Karpas-422 (cell line): ENCODE results near the gene SLFN13. TPM values are rescaled to one million over a fixed set of nuclear protein-coding genes. Genes with fewer than 3 reads are reported as not detected.
"Not testable (repeated sequence)": the region's sequence is repeated elsewhere in the genome, so short reads cannot be mapped to it uniquely, and the experiment has no call there.

Experiments
- DNase-seq: peaks from one replicate; pipeline ENCODE4 v3.0.0-alpha.2; 2015
- H2AFZ ChIP-seq: fragments of 200-600 bp; sonication (generic); 2 replicates; pipeline ENCODE4 v1.6.1; 2014; ENCODE audit warnings: antibody characterized with exemption, low read length, mixed read lengths
- H3K27ac ChIP-seq: fragments of 200-600 bp; sonication (generic); 2 replicates; pipeline ENCODE4 v1.5.1; 2014; ENCODE audit warnings: mild to moderate bottlenecking, low read length, moderate library complexity
- H3K27me3 ChIP-seq: fragments of 200-600 bp; sonication (generic); 2 replicates; pipeline ENCODE4 v1.6.1; 2014; ENCODE audit warnings: low read length, mixed read lengths
- H3K36me3 ChIP-seq: fragments of 200-600 bp; sonication (generic); 2 replicates; pipeline ENCODE4 v1.6.1; 2014; ENCODE audit warnings: low read length, mixed read lengths; ENCODE audit not compliant: insufficient read depth
- H3K4me1 ChIP-seq: fragments of 200-600 bp; sonication (generic); 2 replicates; pipeline ENCODE4 v1.6.1; 2014; ENCODE audit warnings: mild to moderate bottlenecking, low read length, mixed read lengths
- H3K4me2 ChIP-seq: fragments of 200-600 bp; sonication (generic); 2 replicates; pipeline ENCODE4 v1.6.1; 2014; ENCODE audit warnings: low read length, low read depth, mild to moderate bottlenecking; ENCODE audit not compliant: poor library complexity, severe bottlenecking
- H3K4me3 ChIP-seq: fragments of 200-600 bp; sonication (generic); 2 replicates; pipeline ENCODE4 v1.5.1; 2014; ENCODE audit warnings: mild to moderate bottlenecking, antibody characterized with exemption, low read length, mixed read lengths
- H3K79me2 ChIP-seq: fragments of 200-600 bp; sonication (generic); 2 replicates; pipeline ENCODE4 v1.6.1; 2014; ENCODE audit warnings: mild to moderate bottlenecking, low read length, mixed read lengths
- H3K9ac ChIP-seq: fragments of 200-600 bp; sonication (generic); 2 replicates; pipeline ENCODE4 v1.6.0; 2014; ENCODE audit warnings: low read length
- H3K9me2 ChIP-seq: fragments of 200-600 bp; sonication (generic), shearing (Covaris generic); replicated peaks from 2 replicates; pipeline ENCODE4 v1.6.0; 2014; ENCODE audit warnings: mild to moderate bottlenecking, low read length, moderate library complexity; ENCODE audit not compliant: insufficient read depth
- H3K9me3 ChIP-seq: fragments of 300-700, 200-600 bp; sonication (generic); 2 replicates; pipeline ENCODE4 v1.6.1; 2014; ENCODE audit warnings: low read length, mixed read lengths
- H4K20me1 ChIP-seq: fragments of 200-600 bp; sonication (generic); 2 replicates; pipeline ENCODE4 v1.6.1; 2014; ENCODE audit warnings: mild to moderate bottlenecking, antibody characterized with exemption, low read length, low read depth; ENCODE audit not compliant: insufficient read depth
- total RNA-seq: library from RNA; depleted of rRNA; stranded (reverse); fragments of >200 nt; shearing (Covaris generic); gene quantifications from 2 replicates; pipeline ENCODE4 v1.2.3, GENCODE V29; 2014; ENCODE audit warnings: low replicate concordance

The SLFN13 gene
- total RNA-seq, 1 experiment from 2014 or later: 0.30 TPM

- no peaks in the 10 kb centered on the region for H3K9me3 ChIP-seq
- no peaks in the 10 kb centered on the region for H4K20me1 ChIP-seq
- DNase-seq: no peak
- H3K4me3 ChIP-seq: no peak overlapping the region
- no peaks in the 10 kb centered on the region for H3K27me3 ChIP-seq
- H3K4me2 ChIP-seq: no peak overlapping the region
- no peaks in the 10 kb centered on the region for H3K9me2 ChIP-seq
- no peak overlapping the region for H2AFZ ChIP-seq
- H3K79me2 ChIP-seq: no peaks in the 10 kb centered on the region
- no peaks in the 10 kb centered on the region for H3K36me3 ChIP-seq
- H3K27ac ChIP-seq: no peak overlapping the region
- no peaks in the 10 kb centered on the region for H3K4me1 ChIP-seq
- H3K9ac ChIP-seq: no peak overlapping the region
Observed at GRCh38 chr17:35423761-35424160, 24.8 kb downstream of the SLFN13 start.

- not testable (repeated sequence) for H3K4me1 ChIP-seq, H3K36me3 ChIP-seq, H3K4me2 ChIP-seq, H2AFZ ChIP-seq, H4K20me1 ChIP-seq, H3K4me3 ChIP-seq, H3K9ac ChIP-seq, DNase-seq, H3K27me3 ChIP-seq, H3K9me2 ChIP-seq, H3K9me3 ChIP-seq, H3K79me2 ChIP-seq, H3K27ac ChIP-seq
Observed at GRCh38 chr17:35421069-35421468, 27.5 kb downstream of the SLFN13 start.

GRCh38 chr17:35416659-35417058 lies 31.9 kb downstream of the SLFN13 start:
- Histone ChIP-seq H3K9ac (no peak overlapping the region), H3K9me3 (no peaks in the 10 kb centered on the region), H3K4me3 (no peak overlapping the region), H2AFZ (no peak overlapping the region), H4K20me1 (no peaks in the 10 kb centered on the region), H3K27me3 (no peaks in the 10 kb centered on the region), H3K36me3 (no peaks in the 10 kb centered on the region), H3K4me1 (no peaks in the 10 kb centered on the region), H3K79me2 (no peaks in the 10 kb centered on the region), H3K4me2 (no peak overlapping the region), H3K9me2 (no peaks in the 10 kb centered on the region), H3K27ac (no peak overlapping the region)
- DNase-seq: no peak

- H3K9me3 ChIP-seq, H3K36me3 ChIP-seq, H4K20me1 ChIP-seq: not testable (repeated sequence)
Observed at GRCh38 chr17:35414707-35415106, 33.9 kb downstream of the SLFN13 start.

GRCh38 chr17:35414247-35414646 lies 34.3 kb downstream of the SLFN13 start:
- Histone ChIP-seq H3K9ac (no peak overlapping the region), H3K36me3 (no peaks in the 10 kb centered on the region), H3K9me3 (no peaks in the 10 kb centered on the region), H3K27me3 (no peaks in the 10 kb centered on the region), H3K4me2 (no peak overlapping the region), H3K4me1 (no peaks in the 10 kb centered on the region), H3K79me2 (no peaks in the 10 kb centered on the region), H4K20me1 (no peaks in the 10 kb centered on the region), H2AFZ (no peak overlapping the region), H3K9me2 (no peaks in the 10 kb centered on the region), H3K27ac (no peak overlapping the region), H3K4me3 (no peak overlapping the region)
- DNase-seq: no peak

More at GRCh38 chr17:35414707-35415106, 33.9 kb downstream of the SLFN13 start:
- not testable (repeated sequence) for H3K27ac ChIP-seq, H2AFZ ChIP-seq, H3K4me1 ChIP-seq, H3K4me2 ChIP-seq, H3K79me2 ChIP-seq, H3K9ac ChIP-seq, DNase-seq, H3K4me3 ChIP-seq, H3K27me3 ChIP-seq, H3K9me2 ChIP-seq

GRCh38 chr17:35407531-35407930 lies 41.0 kb downstream of the SLFN13 start:
- Histone ChIP-seq H3K9me2 (no peaks in the 10 kb centered on the region), H3K4me3 (no peak overlapping the region), H3K9ac (no peak overlapping the region), H3K36me3 (no peaks in the 10 kb centered on the region), H3K4me1 (no peaks in the 10 kb centered on the region), H4K20me1 (no peaks in the 10 kb centered on the region), H3K27ac (no peak overlapping the region), H2AFZ (no peak overlapping the region), H3K27me3 (no peaks in the 10 kb centered on the region), H3K4me2 (no peak overlapping the region), H3K79me2 (no peaks in the 10 kb centered on the region), H3K9me3 (no peaks in the 10 kb centered on the region)
- DNase-seq: no peak

- H2AFZ ChIP-seq: no peak overlapping the region
- no peaks in the 10 kb centered on the region for H3K4me1 ChIP-seq
- no peak overlapping the region for H3K4me3 ChIP-seq
- no peaks in the 10 kb centered on the region for H4K20me1 ChIP-seq
- no peaks in the 10 kb centered on the region for H3K27me3 ChIP-seq
- no peaks in the 10 kb centered on the region for H3K79me2 ChIP-seq
- no peak overlapping the region for H3K27ac ChIP-seq
- no peak overlapping the region for H3K9ac ChIP-seq
- no peaks in the 10 kb centered on the region for H3K9me3 ChIP-seq
- no peaks in the 10 kb centered on the region for H3K36me3 ChIP-seq
- no peak for DNase-seq
- no peaks in the 10 kb centered on the region for H3K9me2 ChIP-seq
- H3K4me2 ChIP-seq: no peak overlapping the region
Observed at GRCh38 chr17:35406568-35406967, 42.0 kb downstream of the SLFN13 start.

- Histone ChIP-seq H3K9ac (no peak overlapping the region), H3K4me1 (no peaks in the 10 kb centered on the region), H4K20me1 (no peaks in the 10 kb centered on the region), H3K27ac (no peak overlapping the region), H2AFZ (no peak overlapping the region), H3K4me2 (no peak overlapping the region), H3K79me2 (no peaks in the 10 kb centered on the region), H3K36me3 (no peaks in the 10 kb centered on the region), H3K9me2 (no peaks in the 10 kb centered on the region), H3K4me3 (no peak overlapping the region), H3K27me3 (no peaks in the 10 kb centered on the region), H3K9me3 (no peaks in the 10 kb centered on the region)
- no peak for DNase-seq
Observed at GRCh38 chr17:35404360-35404759, 44.2 kb downstream of the SLFN13 start.

- H3K9ac ChIP-seq, H3K27ac ChIP-seq, H3K79me2 ChIP-seq, DNase-seq, H3K4me2 ChIP-seq, H2AFZ ChIP-seq, H3K4me3 ChIP-seq, H3K9me3 ChIP-seq, H4K20me1 ChIP-seq, H3K27me3 ChIP-seq, H3K4me1 ChIP-seq, H3K9me2 ChIP-seq, H3K36me3 ChIP-seq: not testable (repeated sequence)
Observed at GRCh38 chr17:35393783-35394182, 54.8 kb downstream of the SLFN13 start.
